Endothelial cell of umbilical vein (primary cell): ENCODE measurements around the gene NPTX2. TPM values are rescaled to one million over a fixed set of nuclear protein-coding genes. Genes with fewer than 3 reads are reported as not detected.

Experiments
- BruUV-seq: library from RNA; stranded (reverse); fragments of 400-500 nt; replicated peaks from 2 replicates; lab custom pipeline; 2021; lab: Mats Ljungman, UMichigan
- CTCF ChIA-PET: fragments of 300-600, 350-600 bp; sonication (Branson Sonifier 250); formaldehyde crosslinking; loops from one replicate; lab custom pipeline; 2021; ENCODE audit warnings: antibody characterized with exemption, inconsistent platforms; lab: Charles Lee
- POLR2A ChIA-PET: fragments of 300-600, 350-600 bp; sonication (Branson Sonifier 250); formaldehyde crosslinking; loops from one replicate; lab custom pipeline; 2021; ENCODE audit warnings: antibody characterized with exemption, inconsistent platforms; lab: Charles Lee
- DNase-seq: peaks from one replicate; pipeline ENCODE4 v3.0.0-alpha.2; 2011; ENCODE audit warnings: low read depth, low spot score
- FAIRE-seq: peaks from 2 replicates; lab custom pipeline; 2011; peaks lifted over from hg19 to GRCh38; lab: Jason Lieb, UNC
- H2AFZ ChIP-seq: 2 replicates; pipeline ENCODE4 v1.6.0; 2012; ENCODE audit warnings: low read depth, low read length, control low read depth, inconsistent platforms
- H3K27ac ChIP-seq: 2 replicates; pipeline ENCODE4 v1.5.1; 2011; ENCODE audit warnings: low read depth, mild to moderate bottlenecking, control low read depth, low read length, moderate library complexity; ENCODE audit not compliant: insufficient read depth
- H3K27me3 ChIP-seq, 2 experiments: 2 replicates each; pipeline versions ENCODE4 v1.6.0 to v1.6.1; 2011; ENCODE audit warnings: low read length in 2 of 2, mixed read lengths in 1 of 2; ENCODE audit not compliant: control insufficient read depth in 2 of 2, insufficient read depth in 2 of 2
- H3K36me3 ChIP-seq, 2 experiments: 2 replicates in 1 of 2; 3 replicates in 1 of 2; pipeline ENCODE4 v1.5.1; 2011; ENCODE audit warnings: low read length in 2 of 2, mild to moderate bottlenecking in 1 of 2, moderate library complexity in 1 of 2; ENCODE audit not compliant: control insufficient read depth in 2 of 2, insufficient read depth in 2 of 2; ENCODE audit errors: extremely low read depth in 1 of 2
- H3K4me1 ChIP-seq: 3 replicates; pipeline ENCODE4 v1.5.1; 2011; ENCODE audit warnings: mild to moderate bottlenecking, low read length; ENCODE audit not compliant: control insufficient read depth, insufficient read depth; ENCODE audit errors: extremely low read depth
- H3K4me2 ChIP-seq: 2 replicates; pipeline ENCODE4 v1.6.1; 2011; ENCODE audit warnings: low read length, control low read depth, mixed read lengths; ENCODE audit not compliant: insufficient read depth
- H3K4me3 ChIP-seq, 3 experiments: fragments of 200-600 bp in 1 of 3; sonication (generic), shearing (Covaris generic) in 1 of 3; replicated peaks in 1 of 3; 2 replicates each; pipeline ENCODE4 v1.5.1; 2011 to 2016; ENCODE audit warnings: control low read depth in 3 of 3, low read length in 3 of 3, mild to moderate bottlenecking in 2 of 3, inconsistent platforms in 1 of 3, low read depth in 1 of 3, moderate library complexity in 1 of 3; ENCODE audit not compliant: insufficient read depth in 1 of 3
- H3K79me2 ChIP-seq: 2 replicates; pipeline ENCODE4 v1.6.0; 2012; ENCODE audit warnings: low read length, inconsistent platforms; ENCODE audit not compliant: control insufficient read depth, insufficient read depth
- H3K9ac ChIP-seq: replicated peaks from 2 replicates; pipeline ENCODE3; 2011; ENCODE audit warnings: low read length, control low read depth; ENCODE audit not compliant: insufficient read depth; ENCODE audit errors: extremely low read depth
- H3K9me1 ChIP-seq: replicated peaks from 3 replicates; pipeline ENCODE4 v1.6.0; 2011; ENCODE audit warnings: mild to moderate bottlenecking, low read length; ENCODE audit not compliant: control insufficient read depth, insufficient read depth; ENCODE audit errors: extremely low read depth
- H3K9me3 ChIP-seq: replicated peaks from 2 replicates; pipeline ENCODE4 v1.5.1; 2012; ENCODE audit warnings: low read length, inconsistent platforms; ENCODE audit not compliant: control insufficient read depth, insufficient read depth
- H4K20me1 ChIP-seq: replicated peaks from 2 replicates; pipeline ENCODE3; 2011; ENCODE audit warnings: mild to moderate bottlenecking, low read length; ENCODE audit not compliant: control insufficient read depth, insufficient read depth; ENCODE audit errors: extremely low read depth
- CTCF ChIP-seq, 2 donors: IDR thresholded peaks; 1 replicate in 1 of 2; 2 replicates in 1 of 2; pipeline ENCODE4 v1.5.1; 2011; ENCODE audit warnings: low read length in 2 of 2, mild to moderate bottlenecking in 2 of 2, moderate library complexity in 2 of 2, control low read depth in 1 of 2, inconsistent platforms in 1 of 2, low read depth in 1 of 2; ENCODE audit not compliant: insufficient read depth in 1 of 2; ENCODE audit errors: extremely low read depth in 1 of 2
- EZH2 ChIP-seq: IDR thresholded peaks from 2 replicates; pipeline ENCODE4 v1.6.1; 2012; ENCODE audit warnings: borderline replicate concordance, low read depth, mild to moderate bottlenecking, moderate library complexity, low read length, inconsistent platforms; ENCODE audit not compliant: severe bottlenecking
- FOS ChIP-seq: IDR thresholded peaks from 2 replicates; pipeline ENCODE4 v1.6.1; 2011; ENCODE audit warnings: mild to moderate bottlenecking, low read length, moderate library complexity, borderline replicate concordance; ENCODE audit not compliant: insufficient read depth
- GATA2 ChIP-seq: IDR thresholded peaks from 2 replicates; pipeline ENCODE4 v1.7.0; 2011; ENCODE audit warnings: low read depth, mild to moderate bottlenecking, moderate library complexity, mixed read lengths, low read length; ENCODE audit not compliant: insufficient read length, insufficient read depth
- JUN ChIP-seq: IDR thresholded peaks from 2 replicates; pipeline ENCODE4 v1.6.1; 2011; ENCODE audit warnings: borderline replicate concordance, low read depth; ENCODE audit not compliant: insufficient read length, insufficient read depth
- MYC ChIP-seq: IDR thresholded peaks from one replicate; pipeline ENCODE4 v1.6.1; 2011; ENCODE audit warnings: mild to moderate bottlenecking, low read depth, low read length
- POLR2AphosphoS5 ChIP-seq: IDR thresholded peaks from 2 replicates; pipeline ENCODE4 v1.6.1; 2012; ENCODE audit warnings: low read depth, mild to moderate bottlenecking, control low read depth, low read length, moderate library complexity; ENCODE audit not compliant: insufficient read depth
- dilution Hi-C: fragments of 300-500 bp; cut with MboI; formaldehyde crosslinking; loops from one replicate; pipeline ENCODE4 v1.15.0; 2019; ENCODE audit warnings: low sequenced_read_pairs; ENCODE audit not compliant: extremely low pct_ligation_motif_present
- intact Hi-C: fragments of 100-400 bp; cut with micrococcal nuclease; formaldehyde crosslinking; loops from one replicate; pipeline ENCODE4 v1.10.0; 2022
- polyA plus RNA-seq, 4 experiments: library from polyadenylated mRNA; depleted of rRNA in 3 of 4; stranded (reverse) in 3 of 4; unstranded in 1 of 4; fragments of >200 nt; gene quantifications; 2 replicates each; pipeline versions ENCODE4 v1.2.1 to v1.2.3, GENCODE V29; 2011 to 2012; ENCODE audit warnings: missing spikeins in 1 of 4
- total RNA-seq: library from RNA; stranded (reverse); gene quantifications from 2 replicates; pipeline ENCODE4 v1.2.3, GENCODE V29; 2021

NPTX2 gene
- total and polyA plus RNA-seq, 2 donors (not counting 3 experiments of a cell fraction or from before 2014, with no cell fraction given): 0.15 to 0.53 TPM

GRCh38 chr7:98641646-98642500, 24.8 kb downstream of the NPTX2 start:
- dilution Hi-C loops: no loop called here
- FAIRE-seq (no peak), DNase-seq (no peak)
- no peaks in the 10 kb centered on the region for H4K20me1 ChIP-seq
- no peaks in the 10 kb centered on the region for H3K79me2 ChIP-seq
- no peak overlapping the region for H3K27ac ChIP-seq
- intact Hi-C loops: no loop called here
- no peaks in the 10 kb centered on the region for H3K27me3 ChIP-seq
- H2AFZ ChIP-seq: no peak overlapping the region
- H3K36me3 ChIP-seq: no peaks in the 10 kb centered on the region
- no peaks in the 10 kb centered on the region for H3K9me1 ChIP-seq
- no peak overlapping the region for H3K4me2 ChIP-seq
- ChIA-PET POLR2A (no interaction called here), CTCF (no interaction called here)
- H3K4me1 ChIP-seq: no peaks in the 10 kb centered on the region
- TF ChIP-seq MYC (no peak), EZH2 (no peak), POLR2AphosphoS5 (no peak), JUN (no peak), FOS (no peak), GATA2 (no peak), CTCF (IDR thresholded peaks at IDR 0.05; ENCODE audit: extremely low read depth in 1 of 2, insufficient read depth in 1 of 2, low read depth in 1 of 2, low read length in 2 of 2) (no peak)
- no peak overlapping the region for H3K4me3 ChIP-seq
- peaks cover 6% of the 10 kb centered on the region for H3K9me3 ChIP-seq
- BruUV-seq: no TSS peak
- H3K9ac ChIP-seq: no peak overlapping the region
